Lower lobe of right lung (tissue), 2 donors: ENCODE data around the gene VPS18. TPM values are rescaled to one million over a fixed set of nuclear protein-coding genes. Genes with fewer than 3 reads are reported as not detected.
A peak's percentile ranks its signal among the peaks of the same experiment; 100 is the strongest.

ENCODE experiments used
- ATAC-seq, 2 donors: fragments of 200-7000 bp; cut with Tn5 transposase; one replicate each; pipeline ENCODE4 v1.9.1; 2020 to 2022; ENCODE audit warnings: mild to moderate bottlenecking in 2 of 2, moderate library complexity in 2 of 2
- DNase-seq: peaks from one replicate; pipeline ENCODE4 v3.0.0-alpha.2; 2020
- H3K27ac ChIP-seq: fragments of 200-600 bp; one replicate; pipeline ENCODE4 v1.8.0; 2022
- H3K27me3 ChIP-seq: fragments of 200-600 bp; one replicate; pipeline ENCODE4 v1.8.0; 2022; ENCODE audit warnings: low read depth
- H3K36me3 ChIP-seq: fragments of 200-600 bp; one replicate; pipeline ENCODE4 v1.8.0; 2022; ENCODE audit warnings: mild to moderate bottlenecking
- H3K4me1 ChIP-seq: fragments of 200-600 bp; one replicate; pipeline ENCODE4 v1.8.0; 2022
- H3K4me3 ChIP-seq: fragments of 200-600 bp; one replicate; pipeline ENCODE4 v1.8.0; 2022; ENCODE audit warnings: mild to moderate bottlenecking
- H3K9me3 ChIP-seq: fragments of 200-600 bp; one replicate; pipeline ENCODE4 v1.8.0; 2022
- CTCF ChIP-seq: fragments of 200-600 bp; IDR thresholded peaks from one replicate; pipeline ENCODE4 v1.8.0; 2022; ENCODE audit warnings: antibody characterized with exemption, mild to moderate bottlenecking
- intact Hi-C: fragments of 100-400 bp; cut with DNase I; formaldehyde crosslinking; loops from one replicate; pipeline ENCODE4 v1.11.0; 2022
- total RNA-seq: library from RNA; stranded (reverse); fragmentation: NEBNext Ultra II Directional; extraction: Animal tissue kit (Norgen Biotek cat#: 25700); gene quantifications from one replicate; pipeline ENCODE4 v1.2.1, GENCODE V29; 2021
- donor health status: DM: no; HTN: yes; CAD: no; lungs with severe emphysema.

VPS18 gene
- total RNA-seq, 1 donor from 2014 or later, result 24.0 TPM

GRCh38 chr15:40927873-40928806 is 33.9 kb downstream of the VPS18 start:
- DNase-seq, result no peak
- Histone ChIP-seq H3K4me3 (peak overlapping the region; percentile 64), H3K27ac (peak overlapping the region; percentile 31), H3K9me3 (no peaks in the 10 kb centered on the region), H3K36me3 (no peaks in the 10 kb centered on the region), H3K27me3 (peaks cover 69% of the 10 kb centered on the region), H3K4me1 (peaks cover 78% of the 10 kb centered on the region)
- peak; percentile 2 to 3 for ATAC-seq
- TF ChIP-seq CTCF, result no peak
- intact Hi-C loops, result no loop called here

GRCh38 chr15:40928821-40929659 is 34.8 kb downstream of the VPS18 start, which contains the start of gene DLL4:
Gene DLL4, plus strand, starts transcription at chr15:40929340. Its CDS starts 329 bp downstream, at chr15:40929669.
- peaks cover 87% of the 10 kb centered on the region for H3K4me1 ChIP-seq
- H3K27me3 ChIP-seq, result peaks cover 69% of the 10 kb centered on the region

GRCh38 chr15:40929660-40930429 is 35.6 kb downstream of the VPS18 start:
- H3K27me3 ChIP-seq, result peaks cover 69% of the 10 kb centered on the region
- peaks cover 94% of the 10 kb centered on the region for H3K4me1 ChIP-seq
- no peaks in the 10 kb centered on the region for H3K9me3 ChIP-seq
- peak overlapping the region; percentile 59 for H3K27ac ChIP-seq
- no peak for TF ChIP-seq CTCF
- ATAC-seq (peak; percentile 47 to 55), DNase-seq (peak; percentile 75)
- H3K4me3 ChIP-seq, result peak overlapping the region; percentile 64
- H3K36me3 ChIP-seq, result peaks cover 7% of the 10 kb centered on the region
- intact Hi-C loops, result no loop called here

More at GRCh38 chr15:40928821-40929659, 34.8 kb downstream of the VPS18 start, which contains the start of gene DLL4:
- ATAC-seq, result peak; percentile 72 to 84
- Histone ChIP-seq H3K4me3 (peak within 1 kb of the TSS; percentile 64), H3K9me3 (no peaks in the 10 kb centered on the region), H3K27ac (peak within 1 kb of the TSS; percentile 59), H3K36me3 (no peaks in the 10 kb centered on the region)
- TF ChIP-seq CTCF, result no peak
- intact Hi-C loops, result no loop called here
- DNase-seq, result peak; percentile 86

- peaks cover 14% of the 10 kb centered on the region for H3K36me3 ChIP-seq
- DNase-seq, result peak; percentile 69
- H3K27me3 ChIP-seq, result peaks cover 61% of the 10 kb centered on the region
- peak; percentile 49 for TF ChIP-seq CTCF
- no peaks in the 10 kb centered on the region for H3K9me3 ChIP-seq
- peaks cover 95% of the 10 kb centered on the region for H3K4me1 ChIP-seq
- peak overlapping the region; percentile 64 for H3K4me3 ChIP-seq
- peak overlapping the region; percentile 60 for H3K27ac ChIP-seq
- peak; percentile 11 to 23 for ATAC-seq
- intact Hi-C loops, result no loop called here
Measured at GRCh38 chr15:40930430-40931299, 36.4 kb downstream of the VPS18 start.
